ENCODE measurements around the gene SMOC1.

Gene SMOC1

DNA sequence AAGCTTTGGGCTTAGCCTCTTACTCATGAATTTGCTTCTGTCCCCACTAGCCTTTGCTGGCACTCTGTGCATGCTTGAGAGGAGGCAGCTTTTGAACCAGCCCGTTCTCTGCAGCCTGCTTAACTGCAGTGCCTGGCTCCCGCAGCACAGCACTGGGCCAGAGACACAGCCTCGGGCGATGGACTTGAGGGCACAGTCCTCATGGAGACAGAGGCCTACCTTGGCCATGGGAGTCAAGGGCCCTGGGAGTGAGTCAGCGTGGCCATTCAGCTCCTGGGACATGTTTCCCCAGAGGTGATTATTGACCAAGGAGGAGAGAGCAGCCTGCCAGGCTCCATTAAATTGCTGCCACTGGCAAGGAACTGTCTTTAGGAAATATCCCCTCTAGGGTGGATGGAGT lies 93.5 kb downstream of the SMOC1 start:
- ChIA-PET CTCF (no interaction called here), POLR2A (interaction anchor here (1.4 to 2.3 kb wide), 2 partner anchors 92 to 94 kb away, joined by 3 to 9 read pairs; partner anchors contain the start of gene SMOC1)
- TF ChIP-seq HDGF (IDR thresholded peaks at IDR 0.05; ENCODE audit: borderline replicate concordance) (no peak), L3MBTL2 (conservative IDR thresholded peaks at IDR 0.05) (no peak), FOXA1 (IDR thresholded peaks at IDR 0.05) (no peak), FOXK2 (IDR thresholded peaks at IDR 0.05) (no peak), BHLHE40 (IDR thresholded peaks at IDR 0.05; ENCODE audit: borderline replicate concordance) (no peak), SUZ12 (IDR thresholded peaks at IDR 0.05) (no peak), TARDBP (IDR thresholded peaks at IDR 0.05) (no peak)
- TF ChIP-seq, protein P1, sequence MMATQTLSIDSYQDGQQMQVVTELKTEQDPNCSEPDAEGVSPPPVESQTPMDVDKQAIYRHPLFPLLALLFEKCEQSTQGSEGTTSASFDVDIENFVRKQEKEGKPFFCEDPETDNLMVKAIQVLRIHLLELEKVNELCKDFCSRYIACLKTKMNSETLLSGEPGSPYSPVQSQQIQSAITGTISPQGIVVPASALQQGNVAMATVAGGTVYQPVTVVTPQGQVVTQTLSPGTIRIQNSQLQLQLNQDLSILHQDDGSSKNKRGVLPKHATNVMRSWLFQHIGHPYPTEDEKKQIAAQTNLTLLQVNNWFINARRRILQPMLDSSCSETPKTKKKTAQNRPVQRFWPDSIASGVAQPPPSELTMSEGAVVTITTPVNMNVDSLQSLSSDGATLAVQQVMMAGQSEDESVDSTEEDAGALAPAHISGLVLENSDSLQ (IDR thresholded peaks at IDR 0.05) = no peak
- no peak for DNase-seq (ENCODE audit: extremely low spot score)

- TF ChIP-seq ELF4 (IDR thresholded peaks at IDR 0.05) = no peak
- TF ChIP-seq HDGF (IDR thresholded peaks at IDR 0.05; ENCODE audit: borderline replicate concordance) = no peak
- no peak for TF ChIP-seq ZNF384 (IDR thresholded peaks at IDR 0.05)
- no peak for TF ChIP-seq FOXK2 (IDR thresholded peaks at IDR 0.05)
- TF ChIP-seq NFRKB (IDR thresholded peaks at IDR 0.05) = no peak
- TF ChIP-seq SP1 (IDR thresholded peaks at IDR 0.05) = no peak
- TF ChIP-seq FOXA1 (IDR thresholded peaks at IDR 0.05) = no peak
- no peak for TF ChIP-seq BHLHE40 (IDR thresholded peaks at IDR 0.05; ENCODE audit: borderline replicate concordance)
- DNase-seq (ENCODE audit: extremely low spot score) = no peak
- CTCF ChIA-PET = no interaction called here
- POLR2A ChIA-PET = no interaction called here
Observed at GRCh38 chr14:69973846-69974245, 94.6 kb downstream of the SMOC1 start.

- TF ChIP-seq, protein P1 (IDR thresholded peaks at IDR 0.05) = no peak
- no peak for TF ChIP-seq ARNT (IDR thresholded peaks at IDR 0.05)
- no peak for TF ChIP-seq ELF4 (IDR thresholded peaks at IDR 0.05)
- no peak for TF ChIP-seq SUZ12 (IDR thresholded peaks at IDR 0.05)
- no peak for TF ChIP-seq L3MBTL2 (conservative IDR thresholded peaks at IDR 0.05)
- TF ChIP-seq LEF1 (IDR thresholded peaks at IDR 0.05; ENCODE audit: borderline replicate concordance) = no peak
- no peak for TF ChIP-seq HDGF (IDR thresholded peaks at IDR 0.05; ENCODE audit: borderline replicate concordance)
- no peak for TF ChIP-seq TARDBP (IDR thresholded peaks at IDR 0.05)
- no peak for TF ChIP-seq FOXK2 (IDR thresholded peaks at IDR 0.05)
- no peak for TF ChIP-seq FOXA1 (IDR thresholded peaks at IDR 0.05)
- TF ChIP-seq SP1 (IDR thresholded peaks at IDR 0.05) = no peak
- TF ChIP-seq NFRKB (IDR thresholded peaks at IDR 0.05) = no peak
- TF ChIP-seq FOXM1 (IDR thresholded peaks at IDR 0.05; ENCODE audit: borderline replicate concordance) = no peak
- TF ChIP-seq CTBP1 (IDR thresholded peaks at IDR 0.05; ENCODE audit: borderline replicate concordance) = no peak
- TF ChIP-seq BHLHE40 (IDR thresholded peaks at IDR 0.05; ENCODE audit: borderline replicate concordance) = no peak
- POLR2A ChIA-PET = no interaction called here
- CTCF ChIA-PET = interaction anchor here (0.6 kb wide), 1 partner anchor 101 kb away, joined by 3 read pairs; the partner anchor contains the start of gene SMOC1
- DNase-seq (ENCODE audit: extremely low spot score) = no peak
Observed at GRCh38 chr14:69979882-69980281, 100.7 kb downstream of the SMOC1 start.

DNA sequence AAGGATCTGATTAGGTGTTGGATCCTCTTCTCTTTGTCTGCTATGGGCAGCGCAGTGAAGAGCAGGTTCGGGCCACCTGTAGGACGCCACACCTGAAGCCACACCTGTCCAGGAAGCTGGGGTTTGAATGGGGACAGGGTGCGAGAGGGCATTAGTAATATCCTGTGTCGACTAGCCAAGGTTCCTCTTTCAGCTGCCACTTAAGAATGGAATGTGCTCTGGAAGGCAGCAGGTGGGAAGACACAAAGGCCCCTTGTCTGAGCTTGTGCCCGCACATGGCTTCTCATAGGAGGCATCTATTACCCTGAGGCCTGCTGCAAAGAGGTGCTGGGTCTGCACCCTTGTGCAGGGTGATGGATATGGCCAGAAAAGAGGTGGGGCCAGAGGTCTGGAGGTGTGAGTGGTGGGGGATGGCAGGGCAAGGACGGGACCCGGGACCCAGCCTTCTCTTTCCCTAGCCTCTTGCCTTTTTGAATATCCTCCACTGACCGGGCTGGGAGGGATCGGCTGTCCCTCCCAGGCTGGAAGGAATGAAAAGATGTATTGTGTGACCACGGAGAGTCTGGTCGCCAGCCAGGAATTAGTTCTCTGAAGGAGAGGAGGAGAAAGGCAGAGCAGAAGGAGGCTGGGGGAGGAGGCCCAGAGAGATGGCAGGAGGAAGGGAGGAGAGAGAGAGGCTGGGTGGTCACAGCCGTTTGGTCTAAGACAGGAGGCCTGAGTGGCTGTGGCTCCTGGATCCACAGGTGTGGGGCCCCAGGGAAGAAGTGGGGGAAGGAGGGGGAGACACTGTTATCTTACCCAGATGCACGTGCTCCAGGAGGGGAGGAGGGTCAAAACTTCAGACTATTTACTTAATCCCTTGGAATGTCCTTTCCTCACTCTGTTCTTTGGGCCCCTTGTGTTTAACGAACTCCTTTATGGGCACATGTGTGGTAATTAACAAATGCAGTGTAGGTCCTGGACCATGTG lies 101.5 kb downstream of the SMOC1 start:
- TF ChIP-seq HDGF (IDR thresholded peaks at IDR 0.05; ENCODE audit: borderline replicate concordance) (no peak), FOXM1 (IDR thresholded peaks at IDR 0.05; ENCODE audit: borderline replicate concordance) (no peak), FOXK2 (IDR thresholded peaks at IDR 0.05) (no peak), ARNT (IDR thresholded peaks at IDR 0.05) (no peak), TARDBP (IDR thresholded peaks at IDR 0.05) (no peak), NFRKB (IDR thresholded peaks at IDR 0.05) (no peak), BHLHE40 (IDR thresholded peaks at IDR 0.05; ENCODE audit: borderline replicate concordance) (no peak), SUZ12 (IDR thresholded peaks at IDR 0.05) (no peak), ELF4 (IDR thresholded peaks at IDR 0.05) (no peak), LEF1 (IDR thresholded peaks at IDR 0.05; ENCODE audit: borderline replicate concordance) (no peak), CTBP1 (IDR thresholded peaks at IDR 0.05; ENCODE audit: borderline replicate concordance) (no peak), SP1 (IDR thresholded peaks at IDR 0.05) (no peak), FOXA1 (IDR thresholded peaks at IDR 0.05) (no peak), L3MBTL2 (conservative IDR thresholded peaks at IDR 0.05) (no peak), ZNF384 (IDR thresholded peaks at IDR 0.05) (no peak)
- TF ChIP-seq, protein P1 (IDR thresholded peaks at IDR 0.05) = no peak
- DNase-seq (ENCODE audit: extremely low spot score) = no peak
- POLR2A ChIA-PET = no interaction called here
- CTCF ChIA-PET = no interaction called here

DNA sequence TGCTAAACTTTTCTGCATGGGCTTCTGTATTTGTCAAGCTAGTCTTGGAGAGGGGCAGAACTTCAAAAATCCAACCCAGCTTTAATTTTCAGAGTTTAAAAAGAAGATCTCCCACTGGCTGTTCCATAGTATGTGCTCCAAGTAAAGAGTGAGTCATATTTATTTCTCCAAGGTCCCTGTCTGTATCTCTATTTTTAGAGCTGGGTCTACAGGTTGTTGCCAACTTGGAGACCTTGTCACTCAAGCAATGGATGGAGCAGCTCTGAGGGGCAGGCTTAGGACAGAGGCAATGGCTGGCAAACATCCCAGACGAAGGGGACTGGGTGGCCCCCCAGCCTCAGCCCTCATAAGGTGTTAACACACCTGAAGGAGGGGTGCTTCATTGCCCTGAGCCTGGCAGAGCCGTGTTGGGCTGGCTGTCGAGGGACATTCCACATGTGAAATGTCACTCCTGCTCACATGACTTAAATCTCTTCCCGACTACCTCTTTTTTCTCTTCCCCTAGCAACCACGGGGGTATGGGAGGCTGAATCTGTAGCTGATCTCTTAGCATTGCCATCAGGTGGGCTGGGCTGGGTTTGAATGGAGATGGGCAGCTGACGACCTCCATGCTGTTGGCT lies 103.1 kb downstream of the SMOC1 start:
- POLR2A ChIA-PET = interaction anchor here (1.3 to 1.6 kb wide), 2 partner anchors 10 to 103 kb away, joined by 3 to 5 read pairs; partner anchors contain the start of gene SMOC1
- TF ChIP-seq ARNT (IDR thresholded peaks at IDR 0.05) = no peak
- no peak for TF ChIP-seq SP1 (IDR thresholded peaks at IDR 0.05)
- TF ChIP-seq FOXA1 (IDR thresholded peaks at IDR 0.05) = no peak
- TF ChIP-seq SUZ12 (IDR thresholded peaks at IDR 0.05) = no peak
- no peak for TF ChIP-seq TARDBP (IDR thresholded peaks at IDR 0.05)
- TF ChIP-seq HDGF (IDR thresholded peaks at IDR 0.05; ENCODE audit: borderline replicate concordance) = no peak
- no peak for TF ChIP-seq ELF4 (IDR thresholded peaks at IDR 0.05)
- no peak for TF ChIP-seq L3MBTL2 (conservative IDR thresholded peaks at IDR 0.05)
- no peak for TF ChIP-seq BHLHE40 (IDR thresholded peaks at IDR 0.05; ENCODE audit: borderline replicate concordance)
- no peak for TF ChIP-seq LEF1 (IDR thresholded peaks at IDR 0.05; ENCODE audit: borderline replicate concordance)
- no peak for TF ChIP-seq CTBP1 (IDR thresholded peaks at IDR 0.05; ENCODE audit: borderline replicate concordance)
- no peak for TF ChIP-seq FOXK2 (IDR thresholded peaks at IDR 0.05)
- TF ChIP-seq ZNF384 (IDR thresholded peaks at IDR 0.05) = no peak
- no peak for TF ChIP-seq NFRKB (IDR thresholded peaks at IDR 0.05)
- TF ChIP-seq FOXM1 (IDR thresholded peaks at IDR 0.05; ENCODE audit: borderline replicate concordance) = no peak
- TF ChIP-seq, protein P1 (IDR thresholded peaks at IDR 0.05) = no peak
- DNase-seq (ENCODE audit: extremely low spot score) = no peak
- CTCF ChIA-PET = no interaction called here
